Tibial nerve (tissue), 4 donors: ENCODE data around the gene NAT8L. TPM values are rescaled to one million over a fixed set of nuclear protein-coding genes. Genes with fewer than 3 reads are reported as not detected.
A peak's percentile ranks its signal among the peaks of the same experiment; 100 is the strongest.

Source experiments
- DNase-seq, 2 donors: peaks; one replicate each; pipeline ENCODE4 v3.0.0-alpha.2; 2019; ENCODE audit warnings: low spot score in 2 of 2
- H3K27ac ChIP-seq, 4 donors: fragments of 200-600 bp; sonication (generic) in 3 of 4; one replicate each; pipeline ENCODE4 v1.5.1; 2017 to 2019; ENCODE audit warnings: mild to moderate bottlenecking in 1 of 4
- H3K27me3 ChIP-seq, 2 donors: fragments of 200-600 bp; sonication (generic) in 1 of 2; one replicate each; pipeline versions ENCODE4 v1.5.1 to v1.6.0; 2017 to 2019
- H3K36me3 ChIP-seq, 3 donors: fragments of 200-600 bp; sonication (generic); one replicate each; pipeline ENCODE4 v1.5.1; 2018 to 2019
- H3K4me1 ChIP-seq, 4 donors: fragments of 200-600 bp; sonication (generic) in 3 of 4; one replicate each; pipeline ENCODE4 v1.5.1; 2017 to 2019
- H3K4me3 ChIP-seq, 4 donors: fragments of 200-600 bp; sonication (generic) in 3 of 4; one replicate each; pipeline ENCODE4 v1.5.1; 2017 to 2019; ENCODE audit warnings: mild to moderate bottlenecking in 1 of 4, moderate library complexity in 1 of 4
- H3K9me3 ChIP-seq, 4 donors: fragments of 200-600 bp; sonication (generic) in 3 of 4; one replicate each; pipeline ENCODE4 v1.5.1; 2017 to 2019
- CTCF ChIP-seq, 5 experiments: fragments of 200-600 bp in 3 of 5; fragments of 450-650 bp in 2 of 5; sonication (generic) in 3 of 5; IDR thresholded peaks; one replicate each; pipeline ENCODE4 v1.5.1; 2016 to 2019; ENCODE audit warnings: antibody characterized with exemption in 5 of 5, mild to moderate bottlenecking in 3 of 5, moderate library complexity in 2 of 5
- EP300 ChIP-seq, 2 donors: sonication (generic); formaldehyde crosslinking; IDR thresholded peaks; one replicate each; pipeline ENCODE4 v1.6.1; 2017; ENCODE audit warnings: antibody characterized with exemption in 2 of 2, mild to moderate bottlenecking in 1 of 2
- POLR2A ChIP-seq, 2 donors: fragments of 450-650 bp; IDR thresholded peaks; one replicate each; pipeline ENCODE4 v1.6.1; 2017; ENCODE audit warnings: antibody characterized with exemption in 2 of 2, mild to moderate bottlenecking in 2 of 2, moderate library complexity in 2 of 2
- WGBS, 2 donors: methylation state at CpG; one replicate each; pipeline ENCODE4 v1.1.5; 2018; 5-methylcytosine and 5-hydroxymethylcytosine counted together
- total RNA-seq, 4 donors: library from RNA; depleted of rRNA; stranded (reverse); fragments of >200 nt; gene quantifications; one replicate each; pipeline ENCODE4 v1.1.0, GENCODE V29; 2016

Gene NAT8L
- total RNA-seq, 4 donors from 2014 or later, result 1.8 to 11.1 (median 5.6) TPM

- Histone ChIP-seq H3K27ac (peak overlapping the region in 1 of 4 donors; percentile 33), H3K4me3 (no peak overlapping the region), H3K27me3 (peaks cover 0 to 4% of the 10 kb centered on the region in 2 donors), H3K4me1 (peaks cover 0 to 18% (median 4%) of the 10 kb centered on the region in 4 donors), H3K36me3 (no peaks in the 10 kb centered on the region), H3K9me3 (no peaks in the 10 kb centered on the region)
- WGBS, 2 donors, result 42 to 55% methylated on average over 9 to 16 of the region's 16 CpGs
- TF ChIP-seq POLR2A (IDR thresholded peaks at IDR 0.05), result no peak
- TF ChIP-seq EP300 (IDR thresholded peaks at IDR 0.05), result no peak
- TF ChIP-seq CTCF (IDR thresholded peaks at IDR 0.05), result no peak
- no peak for DNase-seq
These were observed 12.3 kb downstream of the NAT8L start for GRCh38 chr4:2071252-2071911.

- TF ChIP-seq EP300 (IDR thresholded peaks at IDR 0.05) (no peak), POLR2A (IDR thresholded peaks at IDR 0.05) (no peak), CTCF (IDR thresholded peaks at IDR 0.05) (no peak)
- H3K27ac ChIP-seq, result peak overlapping the region in 1 of 4 donors; percentile 33
- H3K27me3 ChIP-seq, result peaks cover 0 to 4% of the 10 kb centered on the region in 2 donors
- 51 to 54% methylated on average over 18 to 20 of the region's 28 CpGs for WGBS, 2 donors
- H3K9me3 ChIP-seq, result no peaks in the 10 kb centered on the region
- no peak overlapping the region for H3K4me3 ChIP-seq
- H3K36me3 ChIP-seq, result no peaks in the 10 kb centered on the region
- H3K4me1 ChIP-seq, result peaks cover 0 to 18% (median 4%) of the 10 kb centered on the region in 4 donors
- DNase-seq, result no peak
These were observed 13.1 kb downstream of the NAT8L start for GRCh38 chr4:2071912-2072867.

- no peak for TF ChIP-seq POLR2A (IDR thresholded peaks at IDR 0.05)
- TF ChIP-seq EP300 (IDR thresholded peaks at IDR 0.05), result no peak
- no peak for TF ChIP-seq CTCF (IDR thresholded peaks at IDR 0.05)
- Histone ChIP-seq H3K27me3 (peaks cover 0 to 4% of the 10 kb centered on the region in 2 donors), H3K36me3 (no peaks in the 10 kb centered on the region), H3K9me3 (no peaks in the 10 kb centered on the region), H3K4me1 (peaks cover 0 to 18% (median 4%) of the 10 kb centered on the region in 4 donors), H3K4me3 (no peak overlapping the region), H3K27ac (no peak overlapping the region)
- 83 to 96% methylated on average over 10 to 19 of the region's 20 CpGs for WGBS, 2 donors
- DNase-seq, result no peak
These were observed 14.1 kb downstream of the NAT8L start for GRCh38 chr4:2072971-2073807.

GRCh38 chr4:2073808-2074481 lies 14.8 kb downstream of the NAT8L start:
- WGBS, 2 donors, result 75 to 82% methylated on average over 14 of the region's 20 CpGs
- H3K9me3 ChIP-seq, result no peaks in the 10 kb centered on the region
- no peak for DNase-seq
- TF ChIP-seq POLR2A (IDR thresholded peaks at IDR 0.05) (no peak), CTCF (IDR thresholded peaks at IDR 0.05) (no peak), EP300 (IDR thresholded peaks at IDR 0.05) (no peak)
- peaks cover 0 to 4% of the 10 kb centered on the region in 2 donors for H3K27me3 ChIP-seq
- H3K27ac ChIP-seq, result no peak overlapping the region
- no peaks in the 10 kb centered on the region for H3K36me3 ChIP-seq
- H3K4me1 ChIP-seq, result peaks cover 0 to 18% (median 4%) of the 10 kb centered on the region in 4 donors
- H3K4me3 ChIP-seq, result no peak overlapping the region
